Liver (tissue), 9 donors: ENCODE data around the gene PLXDC2. TPM values are rescaled to one million over a fixed set of nuclear protein-coding genes. Genes with fewer than 3 reads are reported as not detected.

Experiments
- DNase-seq: peaks from one replicate; pipeline ENCODE4 v3.0.0-alpha.2; 2017; ENCODE audit warnings: low spot score
- H3K27ac ChIP-seq, 2 donors: one replicate each; pipeline ENCODE4 v1.7.0; 2013; ENCODE audit warnings: inconsistent platforms in 2 of 2, low read length in 2 of 2, control low read depth in 1 of 2, low read depth in 1 of 2, mild to moderate bottlenecking in 1 of 2
- H3K27me3 ChIP-seq, 4 donors: one replicate each; pipeline versions ENCODE4 v1.6.1 to v1.7.0; 2013; ENCODE audit warnings: low read length in 3 of 4, inconsistent platforms in 1 of 4, mild to moderate bottlenecking in 1 of 4, moderate library complexity in 1 of 4; ENCODE audit not compliant: control insufficient read depth in 4 of 4, insufficient read depth in 4 of 4
- H3K36me3 ChIP-seq, 4 donors: one replicate each; pipeline versions ENCODE4 v1.6.1 to v1.7.0; 2013; ENCODE audit warnings: low read length in 3 of 4, mild to moderate bottlenecking in 3 of 4, low read depth in 1 of 4, moderate library complexity in 1 of 4; ENCODE audit not compliant: control insufficient read depth in 4 of 4, insufficient read depth in 3 of 4
- H3K4me1 ChIP-seq, 4 donors: one replicate each; pipeline versions ENCODE4 v1.6.1 to v1.7.0; 2013; ENCODE audit warnings: low read length in 3 of 4, mild to moderate bottlenecking in 3 of 4, moderate library complexity in 1 of 4; ENCODE audit not compliant: control insufficient read depth in 4 of 4, insufficient read depth in 4 of 4
- H3K4me3 ChIP-seq, 3 donors: one replicate each; pipeline versions ENCODE4 v1.6.1 to v1.7.0; 2013; ENCODE audit warnings: low read length in 3 of 3, control low read depth in 1 of 3, low read depth in 1 of 3, mild to moderate bottlenecking in 1 of 3
- H3K9ac ChIP-seq, 2 donors: one replicate each; pipeline ENCODE4 v1.7.0; 2013; ENCODE audit warnings: low read length in 2 of 2, mild to moderate bottlenecking in 2 of 2, moderate library complexity in 2 of 2, control low read depth in 1 of 2, low read depth in 1 of 2
- H3K9me3 ChIP-seq, 4 donors: one replicate each; pipeline versions ENCODE4 v1.6.1 to v1.7.0; 2013; ENCODE audit warnings: low read length in 3 of 4; ENCODE audit not compliant: control insufficient read depth in 4 of 4
- ATF3 ChIP-seq: IDR thresholded peaks from 2 replicates; pipeline ENCODE4 v1.6.1; 2016; ENCODE audit warnings: antibody characterized with exemption
- CTCF ChIP-seq: fragments of 150-350 bp; IDR thresholded peaks from 2 replicates; pipeline ENCODE4 v1.5.1; 2017; ENCODE audit warnings: improper control_type of control experiment, low read depth, low read length; ENCODE audit not compliant: missing input control
- EGR1 ChIP-seq, 2 donors: IDR thresholded peaks; 2 replicates each; pipeline ENCODE4 v1.6.1; 2016 to 2018; ENCODE audit warnings: antibody characterized with exemption in 2 of 2, low read depth in 2 of 2
- FOXA1 ChIP-seq: IDR thresholded peaks from 2 replicates; pipeline ENCODE4 v1.6.1; 2016; ENCODE audit warnings: antibody characterized with exemption
- FOXA2 ChIP-seq: IDR thresholded peaks from 2 replicates; pipeline ENCODE4 v1.6.1; 2016; ENCODE audit warnings: antibody characterized with exemption
- GABPA ChIP-seq, 2 donors: IDR thresholded peaks in 1 of 2; conservative IDR thresholded peaks in 1 of 2; 2 replicates each; pipeline ENCODE4 v1.6.1; 2016; ENCODE audit warnings: antibody characterized with exemption in 2 of 2, mild to moderate bottlenecking in 1 of 2, moderate library complexity in 1 of 2
- HNF4A ChIP-seq, 2 donors: conservative IDR thresholded peaks; 2 replicates each; pipeline ENCODE4 v1.6.1; 2016; ENCODE audit warnings: antibody characterized with exemption in 2 of 2, mild to moderate bottlenecking in 2 of 2
- HNF4G ChIP-seq: IDR thresholded peaks from 2 replicates; pipeline ENCODE4 v1.6.1; 2016; ENCODE audit warnings: antibody characterized with exemption
- JUND ChIP-seq, 2 donors: IDR thresholded peaks; 2 replicates each; pipeline ENCODE4 v1.6.1; 2016; ENCODE audit warnings: antibody characterized with exemption in 2 of 2
- MAX ChIP-seq: IDR thresholded peaks from 2 replicates; pipeline ENCODE4 v1.6.1; 2016; ENCODE audit warnings: antibody characterized with exemption
- NR2F2 ChIP-seq: IDR thresholded peaks from 2 replicates; pipeline ENCODE4 v1.6.1; 2016; ENCODE audit warnings: antibody characterized with exemption
- RAD21 ChIP-seq, 2 donors: IDR thresholded peaks; 2 replicates each; pipeline ENCODE4 v1.6.1; 2016; ENCODE audit warnings: antibody characterized with exemption in 2 of 2, mild to moderate bottlenecking in 2 of 2
- REST ChIP-seq: IDR thresholded peaks from 2 replicates; pipeline ENCODE4 v1.6.1; 2016; ENCODE audit warnings: antibody characterized with exemption, mild to moderate bottlenecking
- RXRA ChIP-seq, 2 donors: IDR thresholded peaks; 2 replicates each; pipeline ENCODE4 v1.6.1; 2017 to 2018; ENCODE audit warnings: antibody characterized with exemption in 2 of 2, mild to moderate bottlenecking in 1 of 2
- SP1 ChIP-seq: IDR thresholded peaks from 2 replicates; pipeline ENCODE4 v1.6.1; 2018; ENCODE audit warnings: antibody characterized with exemption, mild to moderate bottlenecking
- TAF1 ChIP-seq: conservative IDR thresholded peaks from 2 replicates; pipeline ENCODE4 v1.6.1; 2016; ENCODE audit warnings: antibody characterized with exemption, mild to moderate bottlenecking
- YY1 ChIP-seq: IDR thresholded peaks from 2 replicates; pipeline ENCODE4 v1.6.1; 2016; ENCODE audit warnings: antibody characterized with exemption, mild to moderate bottlenecking
- ZBTB33 ChIP-seq: IDR thresholded peaks from 2 replicates; pipeline ENCODE4 v1.6.1; 2016; ENCODE audit warnings: antibody characterized with exemption
- WGBS: extraction: QIAGEN DNeasy Blood & Tissue Kit; methylation state at CpG from one replicate; pipeline ENCODE4 v1.1.7; 2013; 5-methylcytosine and 5-hydroxymethylcytosine counted together
- polyA plus RNA-seq, 2 donors: library from polyadenylated mRNA; stranded (reverse) in 1 of 2; unstranded in 1 of 2; fragments of 200-250 nt in 1 of 2; fragments of >200 nt in 1 of 2; fragmentation: Nextera tagmentation in 1 of 2; extraction: Ambion mirVana in 1 of 2; gene quantifications; one replicate each; pipeline versions ENCODE4 v1.2.1 to v1.2.3, GENCODE V29; 2013 to 2015
- total RNA-seq, 2 donors: library from RNA; depleted of rRNA; stranded (reverse); fragments of >200 nt; gene quantifications; one replicate each; pipeline ENCODE4 v1.2.3, GENCODE V29; 2014
- donor health status: healthy.
- donor health status: healthy.
- donor health status: healthy.
- donor health status: healthy.
- donor health status: healthy.

Gene PLXDC2
- total and polyA plus RNA-seq, 4 donors = 1.4 to 5.1 (median 2.4) TPM

- H3K27ac ChIP-seq = no peak overlapping the region
- H3K9ac ChIP-seq = no peak overlapping the region
- H3K4me3 ChIP-seq = no peak overlapping the region
- TF ChIP-seq NR2F2 (no peak), ZBTB33 (no peak), RXRA (IDR thresholded peaks at IDR 0.05) (no peak), EGR1 (IDR thresholded peaks at IDR 0.05; ENCODE audit: low read depth in 2 of 2) (no peak), HNF4G (no peak), YY1 (no peak), FOXA1 (no peak), FOXA2 (no peak), MAX (no peak), REST (no peak), JUND (IDR thresholded peaks at IDR 0.05) (no peak), RAD21 (IDR thresholded peaks at IDR 0.05) (no peak), TAF1 (no peak), GABPA (IDR thresholded peaks at IDR 0.05 in 1 of 2, conservative IDR thresholded peaks at IDR 0.05 in 1 of 2) (no peak), ATF3 (no peak), CTCF (no peak), SP1 (no peak), HNF4A (conservative IDR thresholded peaks at IDR 0.05) (no peak)
- 85% methylated on average over 6 of the region's 6 CpGs for WGBS
- no peaks in the 10 kb centered on the region for H3K9me3 ChIP-seq
- H3K4me1 ChIP-seq = no peaks in the 10 kb centered on the region
- no peaks in the 10 kb centered on the region for H3K36me3 ChIP-seq
- no peak for DNase-seq
- H3K27me3 ChIP-seq = no peaks in the 10 kb centered on the region
Measured at GRCh38 chr10:20289070-20289828, 473.0 kb downstream of the PLXDC2 start.
